Placental epithelial cell (primary cell): ENCODE data around the gene GRSF1. TPM values are rescaled to one million over a fixed set of nuclear protein-coding genes. Genes with fewer than 3 reads are reported as not detected.

Experiments used
- small RNA-seq: library from RNA; depleted of rRNA; stranded (forward); fragments of <200 nt; gene quantifications from one replicate; pipeline ENCODE3, GENCODE V24; 2012
- total RNA-seq: library from RNA; depleted of rRNA; stranded (reverse); fragments of >200 nt; gene quantifications from 2 replicates; pipeline ENCODE4 v1.2.3, GENCODE V29; 2012

Gene GRSF1
- total RNA-seq: 70.7 and 72.1 TPM in 2 replicates

GRCh38 chr4:70839589-70840093 is at the start of gene GRSF1:
Gene GRSF1 (minus strand): TSS chr4:70839890. CDS start chr4:70839827, 63 bp downstream.

Small RNA genes lying within 50 kb of the gene (small RNA-seq; reads per million reads assigned to genes)
- gene RF00026: not detected
- gene RNU6-891P: not detected

Other genes starting within 250 kb of the GRSF1 start
- gene AMBN, start 247.6 kb downstream of the GRSF1 start, total RNA-seq: not detected in 2 replicates
- gene ENAM, start 211.1 kb downstream of the GRSF1 start, total RNA-seq: not detected in 2 replicates
- gene JCHAIN, start 173.4 kb downstream of the GRSF1 start, total RNA-seq: not detected in 2 replicates
- gene UTP3, start 151.4 kb downstream of the GRSF1 start, total RNA-seq: 12.4 and 13.3 TPM in 2 replicates
- gene RUFY3, start 117.9 kb downstream of the GRSF1 start, total RNA-seq: 25.8 and 28.7 TPM in 2 replicates
- 6.3 and 10.0 TPM in 2 replicates for gene MOB1B, start 62.5 kb upstream of the GRSF1 start, total RNA-seq
- gene DCK, start 153.8 kb upstream of the GRSF1 start, total RNA-seq: 9.5 and 11.0 TPM in 2 replicates